HG03045 (cell line): ENCODE results near the gene ANKH.

ENCODE experiments used
- ATAC-seq: cut with Tn5 transposase; IDR thresholded peaks from one replicate; pipeline ENCODE4 v1.9.1; 2021; ENCODE audit warnings: mild to moderate bottlenecking, moderate library complexity; ENCODE audit not compliant: unreplicated experiment

Gene ANKH

DNA sequence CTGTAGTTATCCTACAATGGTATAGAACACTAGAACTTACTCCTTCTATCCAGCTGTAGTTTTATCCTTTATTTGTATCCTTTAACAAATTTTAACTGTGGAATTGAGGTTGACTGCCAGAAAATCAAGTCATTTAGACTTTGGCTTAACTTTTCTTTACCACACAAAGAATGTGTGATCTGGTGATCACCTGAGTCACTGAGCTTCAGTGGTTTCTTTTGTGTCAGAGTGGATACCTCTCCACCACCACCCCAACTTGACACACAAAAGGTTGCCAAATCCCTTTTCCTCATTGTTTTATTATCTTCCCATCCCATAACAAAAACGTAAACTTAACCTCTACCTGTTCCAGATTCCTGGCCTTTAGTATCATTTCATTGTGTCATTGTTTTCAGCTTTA, 201.6 kb downstream of the ANKH start:
- ATAC-seq = no peak

DNA sequence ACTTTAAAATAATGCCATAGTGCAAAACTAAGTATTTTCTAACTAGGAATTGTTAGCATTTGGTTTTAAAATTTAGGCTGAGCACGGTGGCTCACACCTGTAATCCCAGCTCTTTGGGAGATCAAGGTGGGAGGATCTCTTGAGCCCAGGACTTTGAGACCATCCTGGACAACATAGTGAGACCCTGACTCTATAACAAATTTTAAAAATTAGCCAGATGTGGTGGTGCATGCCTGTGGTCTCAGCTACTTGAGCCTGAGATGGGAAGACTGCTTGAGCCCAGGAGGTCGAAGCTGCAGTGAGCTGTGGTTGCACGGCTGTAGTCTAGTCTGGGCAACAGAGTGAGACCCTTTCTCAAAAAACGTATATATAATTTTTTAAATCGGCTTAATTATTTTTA, 202.2 kb downstream of the ANKH start:
- no peak for ATAC-seq

- ATAC-seq = no peak
Measured at GRCh38 chr5:14668181-14668591, 203.4 kb downstream of the ANKH start.

DNA sequence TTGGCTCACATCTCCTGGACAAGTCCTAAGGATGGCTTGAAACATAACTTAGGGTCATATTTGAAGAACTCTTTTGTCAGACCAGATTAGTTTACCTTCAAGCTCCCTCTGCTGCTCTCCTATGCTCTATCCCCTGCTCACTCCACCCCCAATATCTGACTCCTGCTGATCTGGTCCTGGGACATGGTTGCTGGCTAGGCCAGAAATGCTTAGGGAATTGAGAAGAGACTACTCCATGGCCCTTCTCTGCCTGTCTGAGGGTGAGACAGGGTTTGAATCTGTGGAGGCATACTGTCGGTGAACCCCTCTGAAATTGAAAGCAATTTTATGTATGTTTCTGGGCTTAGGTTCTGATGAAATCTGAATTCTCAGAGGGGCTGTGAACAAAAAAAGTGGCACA, 203.8 kb downstream of the ANKH start:
- ATAC-seq = no peak

DNA sequence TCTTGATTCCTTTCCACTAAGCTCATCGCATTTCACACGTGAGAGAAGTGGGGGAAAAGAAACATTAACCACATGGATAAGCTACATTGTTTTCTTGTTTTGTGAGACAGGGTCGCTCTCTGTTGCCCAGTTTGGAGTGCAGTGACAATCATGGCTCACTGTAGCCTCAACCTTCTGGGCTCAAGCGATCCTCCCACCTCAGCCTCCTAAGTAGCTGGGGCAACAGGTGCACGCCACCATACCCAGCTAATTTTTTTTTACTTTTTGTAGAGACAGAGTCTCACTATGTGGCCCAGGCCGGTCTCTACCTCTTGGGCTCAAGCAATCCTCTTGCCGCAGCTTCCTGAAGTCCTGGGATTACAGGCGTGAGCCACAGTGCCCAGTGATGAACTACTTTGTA, 204.3 kb downstream of the ANKH start:
- no peak for ATAC-seq

GRCh38 chr5:14666357-14666756, 205.2 kb downstream of the ANKH start:
- no peak for ATAC-seq

GRCh38 chr5:14665949-14666348, 205.6 kb downstream of the ANKH start:
- ATAC-seq = peak; percentile 35

GRCh38 chr5:14665101-14665822, 206.3 kb downstream of the ANKH start:
- no peak for ATAC-seq

GRCh38 chr5:14664270-14665100, 207.1 kb downstream of the ANKH start, which contains the start of gene OTULIN:
Gene OTULIN, plus strand, starts transcription at chr5:14664718. Its CDS starts 108 bp downstream, at chr5:14664826.
- ATAC-seq = peak; percentile 74

GRCh38 chr5:14663734-14664269, 207.8 kb downstream of the ANKH start:
- peak; percentile 25 for ATAC-seq

DNA sequence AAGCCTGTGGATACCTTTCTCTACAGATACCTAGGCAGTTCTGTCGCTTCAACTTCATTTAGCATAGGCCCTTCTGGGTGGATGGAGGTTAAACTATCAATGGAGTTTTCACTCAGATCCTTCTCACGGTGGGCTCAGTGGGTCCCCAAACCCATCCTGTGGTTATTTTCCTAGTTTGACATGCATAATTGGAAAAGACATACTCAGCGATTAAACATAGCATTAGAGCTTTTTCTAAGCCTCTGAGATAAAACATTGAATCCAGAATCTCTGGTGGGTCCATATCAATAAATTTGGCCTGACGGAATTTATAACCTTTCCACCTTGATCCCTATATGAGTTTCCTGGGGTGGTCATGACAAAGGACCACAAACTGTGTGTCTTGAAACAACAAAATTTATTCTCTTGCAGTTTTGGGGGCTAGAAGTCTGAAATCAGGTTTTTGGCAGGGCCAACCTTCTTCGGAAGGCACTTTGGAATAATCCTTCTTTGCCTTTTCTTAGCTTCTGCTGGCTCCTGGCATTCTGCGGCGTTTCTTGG, 208.8 kb downstream of the ANKH start:
- ATAC-seq = no peak

DNA sequence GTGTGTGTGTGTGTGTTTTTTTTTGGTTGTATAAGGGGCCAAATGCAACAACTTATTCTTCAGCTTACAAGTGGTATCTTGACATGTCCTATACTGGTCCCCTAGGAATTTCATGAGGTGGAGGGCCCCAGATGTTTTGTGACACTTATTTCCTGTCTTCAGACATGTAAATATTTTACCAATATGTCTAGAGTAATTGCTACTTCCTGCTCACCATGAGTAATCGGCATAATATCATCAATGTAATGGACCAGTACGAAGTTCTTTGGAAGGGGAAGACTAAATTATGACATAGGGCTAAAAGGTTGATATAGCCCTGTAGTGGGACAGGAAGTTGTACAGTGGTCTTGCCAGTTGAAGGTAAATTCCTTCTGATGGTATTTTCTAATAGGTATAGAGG, 210.7 kb downstream of the ANKH start:
- ATAC-seq = no peak

DNA sequence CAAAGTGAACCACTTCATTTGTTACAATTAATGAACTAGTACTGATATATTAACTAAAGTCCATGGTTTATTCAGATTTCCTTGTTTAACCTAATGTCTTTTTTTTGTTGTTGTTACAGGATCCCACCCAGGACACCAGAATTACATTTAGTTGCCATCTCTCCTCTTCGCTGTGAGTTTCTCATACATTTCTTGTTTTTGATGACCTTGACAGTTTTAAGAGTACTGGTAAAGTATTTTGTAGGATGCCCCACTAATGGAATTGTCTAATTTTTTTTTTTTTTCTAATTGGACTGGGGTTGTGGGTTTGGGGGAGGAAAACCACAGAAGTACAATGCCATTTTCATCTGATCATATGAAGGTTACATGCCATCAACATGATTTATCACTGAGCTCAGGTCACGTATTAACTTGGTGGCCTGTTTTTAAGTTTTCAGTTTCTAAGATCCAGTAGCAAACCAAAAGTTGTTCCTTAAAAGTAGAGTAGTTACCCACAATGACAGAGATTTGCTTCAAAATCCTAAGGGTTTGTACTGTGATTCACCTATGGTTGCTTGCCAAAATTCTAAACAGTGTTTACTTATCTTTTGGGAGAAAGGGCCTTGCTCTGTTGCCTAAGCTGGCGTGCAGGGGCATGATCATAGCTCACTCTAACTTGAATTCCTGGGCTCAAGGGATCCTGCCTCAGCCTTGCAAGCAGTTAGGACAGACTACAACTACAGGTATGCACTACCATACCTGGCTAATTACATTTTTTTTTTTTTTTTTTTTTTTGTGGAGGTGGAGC, 211.6 kb downstream of the ANKH start:
- no peak for ATAC-seq

DNA sequence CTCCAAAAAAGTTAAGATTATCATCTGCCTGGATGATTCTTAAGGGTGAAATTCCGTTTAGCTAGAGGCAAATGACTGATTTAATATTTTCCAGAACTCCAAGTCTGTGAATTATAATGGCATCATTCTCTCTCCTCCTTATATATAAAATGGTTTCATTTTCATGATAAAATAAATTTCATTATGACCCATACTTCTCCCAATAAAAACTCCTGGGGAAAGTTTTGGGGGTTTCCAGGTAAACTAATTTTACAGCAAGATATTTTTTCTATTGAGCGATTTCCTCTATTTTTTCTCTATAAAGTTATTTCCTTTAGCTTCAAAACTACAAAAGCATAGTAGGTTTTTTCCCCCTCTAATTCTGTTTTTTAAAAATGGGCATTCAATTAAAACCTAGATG, 214.7 kb downstream of the ANKH start:
- no peak for ATAC-seq

DNA sequence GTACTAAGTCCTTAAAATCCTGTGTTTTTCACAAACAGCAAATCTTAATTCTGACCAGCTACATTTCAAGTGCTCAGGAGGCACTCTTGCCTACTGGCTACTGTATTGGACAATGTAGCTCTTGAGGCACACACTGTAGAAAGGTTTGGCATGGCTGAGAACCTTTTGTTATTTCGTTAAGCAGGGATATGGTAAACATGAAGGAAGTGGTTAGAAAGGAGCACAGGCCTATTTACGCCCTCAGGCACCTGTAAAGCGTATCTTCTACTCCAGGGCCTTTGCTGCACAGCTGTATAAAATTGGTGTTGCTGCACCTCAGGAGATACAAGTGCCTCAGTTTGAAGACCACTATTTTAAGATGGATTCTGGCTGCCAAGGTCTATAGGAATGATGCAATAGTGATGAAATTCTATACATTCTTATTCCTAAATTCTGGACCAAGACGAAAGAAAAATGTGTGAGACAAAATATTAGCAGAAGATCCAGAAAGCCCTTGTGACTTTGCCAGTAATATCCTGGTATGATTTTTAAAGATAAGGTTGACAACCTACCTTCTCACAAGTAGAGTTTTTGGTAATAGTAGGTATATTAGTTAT, 216.3 kb downstream of the ANKH start:
- no peak for ATAC-seq
